GM23338 (cell line): ENCODE data around the gene CNN2. TPM values are rescaled to one million over a fixed set of nuclear protein-coding genes. Genes with fewer than 3 reads are reported as not detected.

ENCODE experiments used
- ATAC-seq: fragments of 200-7000 bp; cut with Tn5 transposase; 3 replicates; pipeline ENCODE4 v1.9.1; 2020
- DNase-seq: peaks from one replicate; pipeline ENCODE4 v3.0.0-alpha.2; 2015; ENCODE audit warnings: low spot score
- H2AFZ ChIP-seq: fragments of 200-600 bp; sonication (generic); 2 replicates; pipeline ENCODE4 v1.8.0; 2016; ENCODE audit warnings: antibody characterized with exemption, mild to moderate bottlenecking, moderate library complexity
- H3F3A ChIP-seq: fragments of 200-600 bp; sonication (generic); replicated peaks from 2 replicates; pipeline ENCODE4 v1.8.0; 2017; ENCODE audit warnings: antibody characterized with exemption, mixed run types, low read depth
- H3K27ac ChIP-seq: fragments of 200-600 bp; sonication (generic); 2 replicates; pipeline ENCODE4 v1.6.1; 2016; ENCODE audit warnings: low read depth
- H3K27me3 ChIP-seq: fragments of 200-600 bp; sonication (generic); 2 replicates; pipeline ENCODE4 v1.8.0; 2016; ENCODE audit warnings: mild to moderate bottlenecking, mixed run types, moderate library complexity; ENCODE audit not compliant: insufficient read depth
- H3K36me3 ChIP-seq: fragments of 200-600 bp; sonication (generic); 2 replicates; pipeline ENCODE4 v1.8.0; 2016; ENCODE audit warnings: mild to moderate bottlenecking; ENCODE audit not compliant: insufficient read depth
- H3K4me1 ChIP-seq: fragments of 200-600 bp; sonication (generic); 2 replicates; pipeline ENCODE4 v1.8.0; 2016; ENCODE audit warnings: mild to moderate bottlenecking, moderate library complexity; ENCODE audit not compliant: insufficient read depth
- H3K4me2 ChIP-seq: fragments of 200-600 bp; sonication (generic); 2 replicates; pipeline ENCODE4 v1.7.1; 2017; ENCODE audit warnings: mixed run types
- H3K4me3 ChIP-seq: fragments of 200-600 bp; sonication (generic); 2 replicates; pipeline ENCODE4 v1.6.1; 2016; ENCODE audit warnings: mixed run types
- H3K79me2 ChIP-seq: fragments of 200-600 bp; sonication (generic); replicated peaks from 2 replicates; pipeline ENCODE4 v1.8.0; 2017; ENCODE audit warnings: mild to moderate bottlenecking; ENCODE audit not compliant: insufficient read depth
- H3K9me2 ChIP-seq: fragments of 200-600 bp; sonication (generic); 2 replicates; pipeline ENCODE4 v1.8.0; 2017; ENCODE audit not compliant: insufficient read depth
- H4K20me1 ChIP-seq: fragments of 200-600 bp; sonication (generic); replicated peaks from 2 replicates; pipeline ENCODE4 v1.8.0; 2017; ENCODE audit warnings: mild to moderate bottlenecking; ENCODE audit not compliant: insufficient read depth
- H3K27ac Mint-ChIP-seq: 2 replicates; pipeline ENCODE4 v1.8.0; 2020; ENCODE audit warnings: inconsistent platforms, mild to moderate bottlenecking, moderate library complexity, mixed read lengths
- H3K27me3 Mint-ChIP-seq: 3 replicates; pipeline ENCODE4 v1.8.0; 2022; ENCODE audit warnings: low read depth, mild to moderate bottlenecking, moderate library complexity, mixed read lengths, inconsistent platforms; ENCODE audit not compliant: insufficient read depth, poor library complexity
- H3K36me3 Mint-ChIP-seq: 3 replicates; pipeline ENCODE4 v1.8.0; 2021; ENCODE audit warnings: low read depth, mild to moderate bottlenecking, inconsistent platforms, moderate library complexity, mixed read lengths
- H3K4me1 Mint-ChIP-seq: 3 replicates; pipeline ENCODE4 v1.8.0; 2020; ENCODE audit warnings: mild to moderate bottlenecking, inconsistent platforms, mixed read lengths
- H3K4me3 Mint-ChIP-seq: 3 replicates; pipeline ENCODE4 v1.8.0; 2021; ENCODE audit warnings: moderate library complexity, mild to moderate bottlenecking, inconsistent platforms, mixed read lengths
- H3K9me3 Mint-ChIP-seq: 3 replicates; pipeline ENCODE4 v1.8.0; 2020; ENCODE audit warnings: moderate library complexity, mild to moderate bottlenecking, inconsistent platforms, mixed read lengths
- EZH2 ChIP-seq: fragments of 200-600 bp; sonication (generic); IDR thresholded peaks from one replicate; pipeline ENCODE4 v1.8.0; 2017; ENCODE audit warnings: antibody characterized with exemption, mild to moderate bottlenecking, low read depth; ENCODE audit not compliant: unreplicated experiment
- EZH2phosphoT487 ChIP-seq: fragments of 200-600 bp; sonication (generic); IDR thresholded peaks from one replicate; pipeline ENCODE4 v1.8.1; 2018; ENCODE audit warnings: antibody characterized with exemption; ENCODE audit not compliant: unreplicated experiment
- JUNB ChIP-seq: IDR thresholded peaks from one replicate; pipeline ENCODE4 v1.6.1; 2016; ENCODE audit warnings: antibody characterized with exemption; ENCODE audit not compliant: unreplicated experiment
- NANOG ChIP-seq: IDR thresholded peaks from 2 replicates; pipeline ENCODE4 v1.6.1; 2016; ENCODE audit warnings: antibody characterized with exemption, borderline replicate concordance
- POLR2AphosphoS5 ChIP-seq: IDR thresholded peaks from 2 replicates; pipeline ENCODE4 v1.6.1; 2016; ENCODE audit warnings: antibody characterized with exemption, low read depth
- STAT1 ChIP-seq: IDR thresholded peaks from one replicate; pipeline ENCODE4 v1.6.1; 2016; ENCODE audit warnings: antibody characterized with exemption; ENCODE audit not compliant: unreplicated experiment
- ZNF114 ChIP-seq: fragments of 250-450 bp; sonication (Bioruptor Pico); IDR thresholded peaks from 2 replicates; pipeline ENCODE4 v1.5.0; 2020; ENCODE audit warnings: mild to moderate bottlenecking, moderate library complexity
- ZNF331 ChIP-seq: fragments of 250-450 bp; sonication (Bioruptor Pico); IDR thresholded peaks from 2 replicates; pipeline ENCODE4 v1.5.0; 2020; ENCODE audit warnings: low read depth, mild to moderate bottlenecking, moderate library complexity
- polyA plus RNA-seq: library from polyadenylated mRNA; unstranded; fragments of >200 nt; fragmentation: Nextera tagmentation; extraction: Ambion mirVana; gene quantifications from 2 replicates; pipeline ENCODE4 v1.2.1, GENCODE V29; 2016
- total RNA-seq: library from RNA; depleted of rRNA; stranded (reverse); fragments of >200 nt; shearing (Covaris generic); gene quantifications from 2 replicates; pipeline ENCODE4 v1.2.3, GENCODE V29; 2014
- TF ChIP-seq, protein P1 (sequence below), 2 experiments: fragments of 200-600 bp in 1 of 2; sonication (generic) in 1 of 2; conservative IDR thresholded peaks; 2 replicates each; pipeline versions ENCODE4 v1.5.1 to v1.6.1; 2016 to 2017; ENCODE audit warnings: antibody characterized with exemption in 2 of 2, low read depth in 2 of 2, mild to moderate bottlenecking in 2 of 2, moderate library complexity in 1 of 2
- TF ChIP-seq, protein P2 (sequence below): fragments of 250-450 bp; sonication (Bioruptor Pico); IDR thresholded peaks from 2 replicates; pipeline ENCODE4 v1.5.0; 2020; ENCODE audit warnings: mild to moderate bottlenecking, moderate library complexity

Gene CNN2
- total and polyA plus RNA-seq, 2 experiments from 2014 or later, result 330 to 392 TPM

DNA sequence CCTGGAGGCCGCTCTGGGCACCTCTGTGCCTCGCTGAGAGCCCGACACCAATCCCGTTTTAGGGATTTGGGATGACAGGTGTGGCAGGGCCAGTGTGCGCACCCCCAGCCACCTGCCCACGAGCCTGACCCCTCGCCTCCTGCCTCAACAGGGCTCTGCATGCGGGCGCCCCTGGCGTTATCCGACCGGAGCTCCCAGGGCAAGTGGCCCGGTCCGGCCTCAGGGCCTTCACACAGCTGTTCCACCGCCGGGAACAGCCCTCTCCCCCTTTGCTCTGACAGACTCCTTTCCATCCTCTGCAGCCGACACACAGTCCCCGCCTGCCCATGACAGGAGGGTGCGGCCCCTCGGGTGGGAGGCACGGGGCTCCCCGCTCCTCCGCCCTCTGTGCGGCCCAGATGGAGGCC lies 49.3 kb upstream of the CNN2 start:
- Histone ChIP-seq H3F3A (peaks cover 10% of the 10 kb centered on the region), H3K36me3 (no peaks in the 10 kb centered on the region), H3K4me1 (peaks cover 10% of the 10 kb centered on the region; the same call in 1 of the 2 replicates), H3K4me2 (no peak overlapping the region), H3K79me2 (no peaks in the 10 kb centered on the region), H3K4me3 (no peak overlapping the region), H3K9me2 (no peaks in the 10 kb centered on the region), H3K27ac (no peak overlapping the region), H2AFZ (no peak overlapping the region), H3K27me3 (no peaks in the 10 kb centered on the region), H4K20me1 (no peaks in the 10 kb centered on the region)
- Mint-ChIP-seq H3K36me3 (peaks cover 8% of the 10 kb centered on the region), H3K4me1 (peaks cover 13% of the 10 kb centered on the region; the same call in 2 of the 3 replicates), H3K27ac (no peak overlapping the region), H3K4me3 (no peak overlapping the region), H3K9me3 (peaks cover 3% of the 10 kb centered on the region; the same call in 1 of the 3 replicates), H3K27me3 (peaks cover 19% of the 10 kb centered on the region)
- ATAC-seq, result no peak
- no peak for DNase-seq
- TF ChIP-seq JUNB, result no peak
- TF ChIP-seq, protein P1, sequence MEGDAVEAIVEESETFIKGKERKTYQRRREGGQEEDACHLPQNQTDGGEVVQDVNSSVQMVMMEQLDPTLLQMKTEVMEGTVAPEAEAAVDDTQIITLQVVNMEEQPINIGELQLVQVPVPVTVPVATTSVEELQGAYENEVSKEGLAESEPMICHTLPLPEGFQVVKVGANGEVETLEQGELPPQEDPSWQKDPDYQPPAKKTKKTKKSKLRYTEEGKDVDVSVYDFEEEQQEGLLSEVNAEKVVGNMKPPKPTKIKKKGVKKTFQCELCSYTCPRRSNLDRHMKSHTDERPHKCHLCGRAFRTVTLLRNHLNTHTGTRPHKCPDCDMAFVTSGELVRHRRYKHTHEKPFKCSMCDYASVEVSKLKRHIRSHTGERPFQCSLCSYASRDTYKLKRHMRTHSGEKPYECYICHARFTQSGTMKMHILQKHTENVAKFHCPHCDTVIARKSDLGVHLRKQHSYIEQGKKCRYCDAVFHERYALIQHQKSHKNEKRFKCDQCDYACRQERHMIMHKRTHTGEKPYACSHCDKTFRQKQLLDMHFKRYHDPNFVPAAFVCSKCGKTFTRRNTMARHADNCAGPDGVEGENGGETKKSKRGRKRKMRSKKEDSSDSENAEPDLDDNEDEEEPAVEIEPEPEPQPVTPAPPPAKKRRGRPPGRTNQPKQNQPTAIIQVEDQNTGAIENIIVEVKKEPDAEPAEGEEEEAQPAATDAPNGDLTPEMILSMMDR (conservative IDR thresholded peaks at IDR 0.05; ENCODE audit: low read depth in 2 of 2), result no peak
- no peak for TF ChIP-seq ZNF331 (CRISPR knock-in tag)
- TF ChIP-seq ZNF114 (CRISPR knock-in tag), result no peak
- no peak for TF ChIP-seq NANOG
- no peak for TF ChIP-seq POLR2AphosphoS5
- TF ChIP-seq EZH2, result no peak
- TF ChIP-seq, protein P2, sequence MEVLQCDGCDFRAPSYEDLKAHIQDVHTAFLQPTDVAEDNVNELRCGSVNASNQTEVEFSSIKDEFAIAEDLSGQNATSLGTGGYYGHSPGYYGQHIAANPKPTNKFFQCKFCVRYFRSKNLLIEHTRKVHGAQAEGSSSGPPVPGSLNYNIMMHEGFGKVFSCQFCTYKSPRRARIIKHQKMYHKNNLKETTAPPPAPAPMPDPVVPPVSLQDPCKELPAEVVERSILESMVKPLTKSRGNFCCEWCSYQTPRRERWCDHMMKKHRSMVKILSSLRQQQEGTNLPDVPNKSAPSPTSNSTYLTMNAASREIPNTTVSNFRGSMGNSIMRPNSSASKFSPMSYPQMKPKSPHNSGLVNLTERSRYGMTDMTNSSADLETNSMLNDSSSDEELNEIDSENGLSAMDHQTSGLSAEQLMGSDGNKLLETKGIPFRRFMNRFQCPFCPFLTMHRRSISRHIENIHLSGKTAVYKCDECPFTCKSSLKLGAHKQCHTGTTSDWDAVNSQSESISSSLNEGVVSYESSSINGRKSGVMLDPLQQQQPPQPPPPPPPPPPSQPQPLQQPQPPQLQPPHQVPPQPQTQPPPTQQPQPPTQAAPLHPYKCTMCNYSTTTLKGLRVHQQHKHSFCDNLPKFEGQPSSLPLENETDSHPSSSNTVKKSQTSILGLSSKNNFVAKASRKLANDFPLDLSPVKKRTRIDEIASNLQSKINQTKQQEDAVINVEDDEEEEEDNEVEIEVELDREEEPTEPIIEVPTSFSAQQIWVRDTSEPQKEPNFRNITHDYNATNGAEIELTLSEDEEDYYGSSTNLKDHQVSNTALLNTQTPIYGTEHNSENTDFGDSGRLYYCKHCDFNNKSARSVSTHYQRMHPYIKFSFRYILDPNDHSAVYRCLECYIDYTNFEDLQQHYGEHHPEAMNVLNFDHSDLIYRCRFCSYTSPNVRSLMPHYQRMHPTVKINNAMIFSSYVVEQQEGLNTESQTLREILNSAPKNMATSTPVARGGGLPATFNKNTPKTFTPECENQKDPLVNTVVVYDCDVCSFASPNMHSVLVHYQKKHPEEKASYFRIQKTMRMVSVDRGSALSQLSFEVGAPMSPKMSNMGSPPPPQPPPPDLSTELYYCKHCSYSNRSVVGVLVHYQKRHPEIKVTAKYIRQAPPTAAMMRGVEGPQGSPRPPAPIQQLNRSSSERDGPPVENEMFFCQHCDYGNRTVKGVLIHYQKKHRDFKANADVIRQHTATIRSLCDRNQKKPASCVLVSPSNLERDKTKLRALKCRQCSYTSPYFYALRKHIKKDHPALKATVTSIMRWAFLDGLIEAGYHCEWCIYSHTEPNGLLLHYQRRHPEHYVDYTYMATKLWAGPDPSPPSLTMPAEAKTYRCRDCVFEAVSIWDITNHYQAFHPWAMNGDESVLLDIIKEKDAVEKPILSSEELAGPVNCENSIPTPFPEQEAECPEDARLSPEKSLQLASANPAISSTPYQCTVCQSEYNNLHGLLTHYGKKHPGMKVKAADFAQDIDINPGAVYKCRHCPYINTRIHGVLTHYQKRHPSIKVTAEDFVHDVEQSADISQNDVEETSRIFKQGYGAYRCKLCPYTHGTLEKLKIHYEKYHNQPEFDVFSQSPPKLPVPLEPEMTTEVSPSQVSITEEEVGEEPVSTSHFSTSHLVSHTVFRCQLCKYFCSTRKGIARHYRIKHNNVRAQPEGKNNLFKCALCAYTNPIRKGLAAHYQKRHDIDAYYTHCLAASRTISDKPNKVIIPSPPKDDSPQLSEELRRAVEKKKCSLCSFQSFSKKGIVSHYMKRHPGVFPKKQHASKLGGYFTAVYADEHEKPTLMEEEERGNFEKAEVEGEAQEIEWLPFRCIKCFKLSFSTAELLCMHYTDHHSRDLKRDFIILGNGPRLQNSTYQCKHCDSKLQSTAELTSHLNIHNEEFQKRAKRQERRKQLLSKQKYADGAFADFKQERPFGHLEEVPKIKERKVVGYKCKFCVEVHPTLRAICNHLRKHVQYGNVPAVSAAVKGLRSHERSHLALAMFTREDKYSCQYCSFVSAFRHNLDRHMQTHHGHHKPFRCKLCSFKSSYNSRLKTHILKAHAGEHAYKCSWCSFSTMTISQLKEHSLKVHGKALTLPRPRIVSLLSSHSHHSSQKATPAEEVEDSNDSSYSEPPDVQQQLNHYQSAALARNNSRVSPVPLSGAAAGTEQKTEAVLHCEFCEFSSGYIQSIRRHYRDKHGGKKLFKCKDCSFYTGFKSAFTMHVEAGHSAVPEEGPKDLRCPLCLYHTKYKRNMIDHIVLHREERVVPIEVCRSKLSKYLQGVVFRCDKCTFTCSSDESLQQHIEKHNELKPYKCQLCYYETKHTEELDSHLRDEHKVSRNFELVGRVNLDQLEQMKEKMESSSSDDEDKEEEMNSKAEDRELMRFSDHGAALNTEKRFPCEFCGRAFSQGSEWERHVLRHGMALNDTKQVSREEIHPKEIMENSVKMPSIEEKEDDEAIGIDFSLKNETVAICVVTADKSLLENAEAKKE (CRISPR knock-in tag), result no peak
- TF ChIP-seq STAT1, result no peak
- no peak for TF ChIP-seq EZH2phosphoT487
